Cardiac muscle cell (in vitro differentiated cells and primary cell): ENCODE results near the gene NRF1. TPM values are rescaled to one million over a fixed set of nuclear protein-coding genes. Genes with fewer than 3 reads are reported as not detected.

Source experiments
- DNase-seq, 2 donors: peaks; one replicate each; pipeline versions ENCODE4 v3.0.0 to v3.0.0-alpha.2; 2010 to 2017; ENCODE audit warnings: low read depth in 1 of 2, low spot score in 1 of 2
- H3K27ac ChIP-seq: fragments of 200-600 bp; sonication (generic); 2 replicates; pipeline ENCODE4 v1.5.1; 2016
- H3K27me3 ChIP-seq: fragments of 200-600 bp; sonication (generic); 2 replicates; pipeline ENCODE4 v1.6.0; 2016; ENCODE audit warnings: control low read depth
- H3K36me3 ChIP-seq: fragments of 200-600 bp; sonication (generic); 2 replicates; pipeline ENCODE4 v1.5.1; 2016; ENCODE audit warnings: control low read depth
- H3K4me1 ChIP-seq: fragments of 200-600 bp; sonication (generic); 2 replicates; pipeline ENCODE4 v1.8.1; 2017; ENCODE audit warnings: low read depth, mild to moderate bottlenecking, mixed run types
- H3K4me3 ChIP-seq: fragments of 200-600 bp; sonication (generic); 2 replicates; pipeline ENCODE4 v1.5.1; 2016; ENCODE audit warnings: mild to moderate bottlenecking
- H3K9me3 ChIP-seq: fragments of 200-600 bp; sonication (generic); 2 replicates; pipeline ENCODE4 v1.5.1; 2017; ENCODE audit warnings: low read depth, mild to moderate bottlenecking, control low read depth
- CTCF ChIP-seq: IDR thresholded peaks from 2 replicates; pipeline ENCODE4 v1.5.1; 2012; ENCODE audit warnings: low read depth, mild to moderate bottlenecking, low read length
- polyA plus RNA-seq: library from polyadenylated mRNA; unstranded; fragments of >200 nt; fragmentation: Nextera tagmentation; extraction: Ambion mirVana; gene quantifications from 2 replicates; pipeline ENCODE4 v1.2.1, GENCODE V29; 2016
- total RNA-seq: library from RNA; depleted of rRNA; stranded (reverse); fragments of >200 nt; gene quantifications from 2 replicates; pipeline ENCODE4 v1.2.3, GENCODE V29; 2016

NRF1 gene
- total and polyA plus RNA-seq, 2 experiments from 2014 or later = 9.3 to 12.3 TPM

GRCh38 chr7:129777993-129778769 is 166.7 kb downstream of the NRF1 start:
- DNase-seq = no peak
- Histone ChIP-seq H3K4me1 (peaks cover 4% of the 10 kb centered on the region), H3K27ac (no peak overlapping the region), H3K27me3 (peaks cover 99% of the 10 kb centered on the region), H3K9me3 (no peaks in the 10 kb centered on the region), H3K36me3 (no peaks in the 10 kb centered on the region), H3K4me3 (no peak overlapping the region)
- no peak for TF ChIP-seq CTCF

- Histone ChIP-seq H3K9me3 (no peaks in the 10 kb centered on the region), H3K4me3 (peak overlapping the region; percentile 20), H3K27me3 (peaks cover 100% of the 10 kb centered on the region), H3K4me1 (peaks cover 4% of the 10 kb centered on the region), H3K27ac (no peak overlapping the region), H3K36me3 (no peaks in the 10 kb centered on the region)
- no peak for TF ChIP-seq CTCF
- DNase-seq = no peak
Observed at GRCh38 chr7:129778770-129779601, 167.5 kb downstream of the NRF1 start.

GRCh38 chr7:129779602-129780256 is 168.2 kb downstream of the NRF1 start:
- Histone ChIP-seq H3K27ac (no peak overlapping the region), H3K27me3 (peaks cover 100% of the 10 kb centered on the region), H3K9me3 (no peaks in the 10 kb centered on the region), H3K36me3 (no peaks in the 10 kb centered on the region), H3K4me3 (peak overlapping the region; percentile 20), H3K4me1 (peaks cover 4% of the 10 kb centered on the region)
- DNase-seq = peak in 1 of 2 donors; percentile 68
- TF ChIP-seq CTCF = no peak

- no peaks in the 10 kb centered on the region for H3K9me3 ChIP-seq
- no peak for TF ChIP-seq CTCF
- H3K4me3 ChIP-seq = peak overlapping the region; percentile 20
- no peak overlapping the region for H3K27ac ChIP-seq
- peaks cover 100% of the 10 kb centered on the region for H3K27me3 ChIP-seq
- H3K36me3 ChIP-seq = no peaks in the 10 kb centered on the region
- DNase-seq = peak in 1 of 2 donors; percentile 47
- H3K4me1 ChIP-seq = peaks cover 4% of the 10 kb centered on the region
Observed at GRCh38 chr7:129780257-129780973, 168.9 kb downstream of the NRF1 start.
